Osteoblast (primary cell): ENCODE measurements around the gene ADAM30. TPM values are rescaled to one million over a fixed set of nuclear protein-coding genes. Genes with fewer than 3 reads are reported as not detected.

ENCODE experiments used
- DNase-seq: peaks from one replicate; pipeline ENCODE4 v3.0.0; 2011; ENCODE audit warnings: low spot score, mixed read lengths; ENCODE audit not compliant: insufficient read length; ENCODE audit errors: missing footprints
- H2AFZ ChIP-seq: 2 replicates; pipeline ENCODE4 v1.6.0; 2011; ENCODE audit warnings: mild to moderate bottlenecking, low read length
- H3K27ac ChIP-seq: 2 replicates; pipeline ENCODE4 v1.5.1; 2011; ENCODE audit warnings: mild to moderate bottlenecking, low read depth, low read length, moderate library complexity
- H3K27me3 ChIP-seq: 2 replicates; pipeline ENCODE4 v1.6.0; 2012; ENCODE audit warnings: mild to moderate bottlenecking, control low read depth, inconsistent platforms, low read length, moderate library complexity; ENCODE audit not compliant: insufficient read depth
- H3K36me3 ChIP-seq: 2 replicates; pipeline ENCODE4 v1.5.1; 2011; ENCODE audit warnings: mild to moderate bottlenecking, low read length, control low read depth, moderate library complexity; ENCODE audit not compliant: insufficient read depth
- H3K4me1 ChIP-seq: 2 replicates; pipeline ENCODE4 v1.5.1; 2011; ENCODE audit warnings: mild to moderate bottlenecking, low read length, control low read depth, moderate library complexity; ENCODE audit not compliant: insufficient read depth
- H3K4me2 ChIP-seq: 2 replicates; pipeline ENCODE4 v1.6.0; 2011; ENCODE audit warnings: mild to moderate bottlenecking, low read length; ENCODE audit not compliant: insufficient read depth
- H3K4me3 ChIP-seq: fragments of 200-600 bp; sonication (generic); 3 replicates; pipeline ENCODE4 v1.5.1; 2012; ENCODE audit warnings: mild to moderate bottlenecking, low read length, inconsistent platforms; ENCODE audit not compliant: insufficient read depth
- H3K79me2 ChIP-seq: 2 replicates; pipeline ENCODE4 v1.6.0; 2012; ENCODE audit warnings: mild to moderate bottlenecking, low read length, control low read depth, inconsistent platforms; ENCODE audit not compliant: insufficient read depth
- H3K9me3 ChIP-seq: 2 replicates; pipeline ENCODE4 v1.5.1; 2011; ENCODE audit warnings: low read depth, low read length, control low read depth
- H4K20me1 ChIP-seq: 2 replicates; pipeline ENCODE4 v1.6.0; 2012; ENCODE audit warnings: mild to moderate bottlenecking, low read length, control low read depth; ENCODE audit not compliant: insufficient read depth
- total RNA-seq: library from RNA; depleted of rRNA; stranded (reverse); fragments of >200 nt; gene quantifications from 2 replicates; pipeline ENCODE4 v1.2.3, GENCODE V29; 2012
- TF ChIP-seq, protein P1 (sequence below): IDR thresholded peaks from 2 replicates; pipeline ENCODE4 v1.5.1; 2011; ENCODE audit warnings: mild to moderate bottlenecking, low read depth, low read length, moderate library complexity; ENCODE audit errors: extremely low read depth

The ADAM30 gene
- total RNA-seq, 1 donor, result not detected

DNA sequence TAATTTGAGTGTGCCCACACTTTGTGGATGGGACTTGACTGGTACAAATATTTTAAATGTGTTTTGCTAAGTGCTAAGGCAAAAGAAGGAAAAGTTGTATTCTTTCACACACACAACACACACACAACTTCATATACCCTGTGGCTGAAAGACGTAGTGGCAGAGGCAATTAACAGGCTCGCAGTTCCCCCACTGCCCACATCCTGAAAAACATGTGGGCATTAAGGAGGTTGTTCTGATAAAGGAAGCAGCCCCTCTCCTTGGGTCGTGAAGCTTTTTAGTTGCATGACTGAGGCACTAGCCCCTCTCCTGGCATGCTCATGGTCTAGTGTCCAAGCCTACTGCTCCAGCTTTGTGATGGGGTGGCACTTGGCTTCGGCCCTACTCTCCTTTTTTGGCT lies 14.3 kb upstream of the ADAM30 start:
- Histone ChIP-seq H2AFZ (no peak overlapping the region), H3K4me2 (no peak overlapping the region), H3K27me3 (no peaks in the 10 kb centered on the region), H3K27ac (no peak overlapping the region), H3K79me2 (peaks cover 9% of the 10 kb centered on the region), H4K20me1 (peaks cover 28% of the 10 kb centered on the region), H3K4me3 (no peak overlapping the region), H3K9me3 (no peaks in the 10 kb centered on the region), H3K4me1 (no peaks in the 10 kb centered on the region), H3K36me3 (peaks cover 37% of the 10 kb centered on the region)
- TF ChIP-seq, protein P1, sequence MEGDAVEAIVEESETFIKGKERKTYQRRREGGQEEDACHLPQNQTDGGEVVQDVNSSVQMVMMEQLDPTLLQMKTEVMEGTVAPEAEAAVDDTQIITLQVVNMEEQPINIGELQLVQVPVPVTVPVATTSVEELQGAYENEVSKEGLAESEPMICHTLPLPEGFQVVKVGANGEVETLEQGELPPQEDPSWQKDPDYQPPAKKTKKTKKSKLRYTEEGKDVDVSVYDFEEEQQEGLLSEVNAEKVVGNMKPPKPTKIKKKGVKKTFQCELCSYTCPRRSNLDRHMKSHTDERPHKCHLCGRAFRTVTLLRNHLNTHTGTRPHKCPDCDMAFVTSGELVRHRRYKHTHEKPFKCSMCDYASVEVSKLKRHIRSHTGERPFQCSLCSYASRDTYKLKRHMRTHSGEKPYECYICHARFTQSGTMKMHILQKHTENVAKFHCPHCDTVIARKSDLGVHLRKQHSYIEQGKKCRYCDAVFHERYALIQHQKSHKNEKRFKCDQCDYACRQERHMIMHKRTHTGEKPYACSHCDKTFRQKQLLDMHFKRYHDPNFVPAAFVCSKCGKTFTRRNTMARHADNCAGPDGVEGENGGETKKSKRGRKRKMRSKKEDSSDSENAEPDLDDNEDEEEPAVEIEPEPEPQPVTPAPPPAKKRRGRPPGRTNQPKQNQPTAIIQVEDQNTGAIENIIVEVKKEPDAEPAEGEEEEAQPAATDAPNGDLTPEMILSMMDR, result no peak
- no peak for DNase-seq

DNA sequence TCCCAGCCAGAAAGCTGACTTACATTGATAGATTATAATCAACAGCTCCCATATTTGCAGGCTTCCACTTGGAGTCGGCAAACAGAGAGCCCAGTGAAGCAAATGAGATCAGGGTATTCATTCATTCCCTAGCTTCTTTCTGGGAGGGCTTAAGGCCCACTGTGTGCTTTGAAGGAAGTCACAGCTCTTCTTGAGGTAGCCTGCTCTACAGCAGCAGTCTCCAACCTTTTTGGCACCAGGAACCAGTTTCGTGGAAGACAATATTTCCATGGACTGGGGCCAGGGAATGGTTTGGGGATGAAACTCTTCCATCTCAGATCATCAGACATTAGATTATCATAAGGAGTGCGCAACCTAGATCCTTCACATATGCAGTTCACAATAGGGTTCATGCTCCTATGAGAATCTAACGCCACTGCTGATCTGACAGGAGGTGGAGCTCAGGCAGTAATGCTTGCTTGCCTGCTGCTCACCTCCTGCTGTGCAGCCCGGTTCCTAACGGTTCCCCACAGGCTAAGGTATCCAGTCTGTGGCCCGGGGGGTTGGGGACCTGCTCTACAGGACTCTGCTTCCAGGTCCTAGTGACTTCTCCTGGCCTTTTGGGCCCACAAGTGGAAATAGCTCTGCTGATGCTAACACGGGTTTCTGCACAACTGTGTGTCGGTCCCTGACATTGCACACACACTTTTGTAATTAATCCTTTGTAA lies 13.7 kb upstream of the ADAM30 start:
- no peaks in the 10 kb centered on the region for H3K4me1 ChIP-seq

DNA sequence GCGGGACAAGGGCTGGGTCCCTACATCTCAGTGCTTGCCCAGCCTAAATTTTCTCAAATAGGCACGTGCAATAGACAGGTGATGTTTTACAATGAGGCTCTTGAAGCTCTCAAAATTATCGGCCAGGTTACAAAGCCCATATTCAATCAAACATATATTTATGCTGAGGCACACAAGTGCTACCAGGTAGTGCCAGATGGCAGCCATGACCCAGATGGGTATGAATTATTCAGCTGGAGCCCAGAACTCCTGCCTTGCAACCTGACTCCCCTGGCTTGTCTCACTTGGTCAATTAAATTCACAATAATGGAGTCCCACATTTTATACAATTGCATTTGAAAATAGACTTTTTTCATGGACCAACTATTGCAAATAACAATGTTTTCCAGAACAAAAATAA lies 12.3 kb upstream of the ADAM30 start:
- no peak for DNase-seq

More for the DNA sequence above, 13.7 kb upstream of the ADAM30 start:
- Histone ChIP-seq H3K27ac (no peak overlapping the region), H3K27me3 (no peaks in the 10 kb centered on the region), H2AFZ (no peak overlapping the region), H4K20me1 (peaks cover 28% of the 10 kb centered on the region), H3K9me3 (no peaks in the 10 kb centered on the region), H3K79me2 (peaks cover 9% of the 10 kb centered on the region), H3K4me2 (no peak overlapping the region), H3K4me3 (no peak overlapping the region), H3K36me3 (peaks cover 31% of the 10 kb centered on the region)
- TF ChIP-seq, protein P1, result no peak
- DNase-seq, result no peak

DNA sequence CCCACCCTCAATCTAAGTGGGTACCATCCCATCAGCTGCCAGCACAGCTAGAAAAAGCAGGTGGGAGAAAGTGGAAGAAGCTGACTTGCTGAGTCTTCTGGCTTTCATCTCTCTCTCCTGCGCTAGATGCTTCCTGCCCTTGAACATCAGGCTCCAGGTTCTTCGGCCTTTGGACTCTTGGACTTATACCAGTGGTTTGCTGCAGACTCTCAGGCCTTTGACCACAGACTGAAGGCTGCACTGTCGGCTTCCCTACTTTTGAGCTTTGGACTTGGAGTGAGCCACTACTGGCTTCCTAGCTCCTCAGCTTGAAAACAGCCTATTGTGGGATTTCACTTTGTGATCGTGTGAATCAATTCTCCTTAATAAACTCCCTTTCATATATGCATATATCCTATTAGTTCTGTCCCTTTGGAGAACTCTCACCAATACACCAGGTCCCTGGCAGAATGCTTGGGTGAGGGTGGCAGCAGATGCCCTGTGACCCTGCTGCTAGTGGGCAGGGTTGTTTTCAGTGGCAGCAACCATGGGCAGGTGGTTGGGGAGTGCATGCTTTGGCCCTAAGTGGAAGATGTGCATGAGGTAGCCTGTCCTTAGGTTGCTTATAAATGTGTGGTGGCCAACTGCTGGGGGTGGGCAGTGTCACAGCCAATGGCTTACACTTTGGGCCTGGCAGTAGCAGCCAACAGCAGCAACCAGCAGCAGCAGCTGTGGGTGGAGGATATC lies 10.8 kb upstream of the ADAM30 start:
- no peak overlapping the region for H3K27ac ChIP-seq
- H3K27me3 ChIP-seq, result no peaks in the 10 kb centered on the region
- H3K9me3 ChIP-seq, result no peaks in the 10 kb centered on the region
- DNase-seq, result no peak
- H3K4me1 ChIP-seq, result no peaks in the 10 kb centered on the region
- peaks cover 15% of the 10 kb centered on the region for H4K20me1 ChIP-seq
- TF ChIP-seq, protein P1, result no peak
- H2AFZ ChIP-seq, result no peak overlapping the region
- H3K79me2 ChIP-seq, result no peaks in the 10 kb centered on the region
- peaks cover 5% of the 10 kb centered on the region for H3K36me3 ChIP-seq
- no peak overlapping the region for H3K4me3 ChIP-seq
- no peak overlapping the region for H3K4me2 ChIP-seq

More for the DNA sequence above, 12.3 kb upstream of the ADAM30 start:
- Histone ChIP-seq H3K4me3 (no peak overlapping the region), H3K27me3 (no peaks in the 10 kb centered on the region), H3K79me2 (peaks cover 9% of the 10 kb centered on the region), H3K36me3 (peaks cover 17% of the 10 kb centered on the region), H3K9me3 (no peaks in the 10 kb centered on the region), H4K20me1 (peaks cover 25% of the 10 kb centered on the region), H3K4me1 (no peaks in the 10 kb centered on the region), H2AFZ (no peak overlapping the region), H3K4me2 (no peak overlapping the region), H3K27ac (no peak overlapping the region)
- TF ChIP-seq, protein P1, result no peak
